ENCODE measurements around the gene ARHGEF26. TPM values are rescaled to one million over a fixed set of nuclear protein-coding genes. Genes with fewer than 3 reads are reported as not detected.

Gene ARHGEF26
- total and polyA plus RNA-seq, 9 donors, result 9.4 to 20.1 (median 12.2) TPM

DNA sequence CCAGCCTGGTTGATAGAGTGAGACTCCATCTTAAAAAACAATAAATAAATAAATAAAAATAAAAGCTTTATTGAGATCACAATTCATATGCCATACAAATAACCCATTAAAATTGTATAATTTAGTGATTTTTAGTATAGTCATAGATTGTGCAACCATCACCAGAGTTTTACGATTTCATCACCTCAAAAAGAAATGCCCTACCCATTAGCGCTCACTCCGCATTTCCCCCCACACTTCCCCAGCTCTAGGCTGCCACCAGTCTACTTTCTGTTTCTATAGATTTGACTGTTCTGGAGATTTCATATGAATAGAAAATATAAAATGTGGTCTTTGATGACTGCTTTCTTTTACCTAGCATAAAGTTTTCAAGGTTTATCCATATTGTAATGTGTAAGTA is 57.0 kb downstream of the ARHGEF26 start:
- DNase-seq, result no peak
- Histone ChIP-seq H3K36me3 (ENCODE audit: control insufficient read depth, insufficient read depth, low read length) (no peaks in the 10 kb centered on the region), H3K27ac (ENCODE audit: low read length) (no peak overlapping the region), H3K4me3 (ENCODE audit: low read length) (no peak overlapping the region), H3K4me1 (ENCODE audit: control insufficient read depth, insufficient read depth, low read length) (peaks cover 2% of the 10 kb centered on the region), H3K9me3 (replicated peaks; ENCODE audit: control insufficient read depth, low read depth, low read length) (no peaks in the 10 kb centered on the region), H3K27me3 (ENCODE audit: control insufficient read depth, insufficient read depth, low read length) (no peaks in the 10 kb centered on the region)
- no CpG with 5 or more reads among the region's 3 CpGs for WGBS (ENCODE audit: insufficient coverage)

DNA sequence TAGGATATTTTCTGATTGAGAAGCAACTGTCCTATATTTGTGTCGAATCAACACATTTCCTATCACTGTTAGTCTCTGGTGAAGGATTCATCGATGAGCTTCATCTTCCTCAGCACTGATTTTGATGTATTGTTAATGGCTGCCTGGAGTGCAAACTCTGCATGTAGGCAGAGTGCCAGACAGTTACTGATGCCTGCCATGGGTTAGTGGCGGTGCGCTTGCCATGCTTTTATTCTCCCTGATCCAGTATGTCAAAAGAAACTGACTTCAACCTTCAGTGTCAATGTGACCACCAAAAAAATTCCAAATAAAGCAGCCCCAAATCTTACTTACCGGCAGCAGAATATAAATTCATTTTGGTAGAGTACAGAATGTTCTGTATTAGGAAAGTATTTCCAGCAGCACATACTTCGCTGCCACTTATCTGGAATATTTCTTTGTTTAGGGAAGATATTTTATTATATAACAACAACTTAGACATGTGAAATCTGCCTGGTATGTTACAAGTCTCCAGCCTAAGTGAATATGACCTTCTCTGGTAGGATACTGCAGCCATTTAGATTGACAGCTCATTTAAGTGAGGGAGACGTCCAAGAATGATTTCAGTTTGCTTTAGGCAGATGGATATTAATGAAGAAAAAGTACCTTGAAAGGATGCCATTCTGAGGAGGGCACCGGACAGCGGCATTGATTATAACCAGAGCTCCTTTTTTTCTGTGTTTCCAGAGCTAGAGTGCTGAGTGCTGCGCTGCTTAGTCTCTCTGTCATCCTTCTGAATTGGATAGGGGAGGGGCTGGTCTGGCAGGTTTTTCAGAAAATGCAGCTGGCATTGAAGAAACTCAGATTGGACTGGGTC is 59.9 kb downstream of the ARHGEF26 start:
- H3K4me1 ChIP-seq (ENCODE audit: control insufficient read depth, insufficient read depth, low read length), result peaks cover 2% of the 10 kb centered on the region
- 66% methylated on average over 4 of the region's 10 CpGs for WGBS (ENCODE audit: insufficient coverage)
- DNase-seq, result no peak
- H3K36me3 ChIP-seq (ENCODE audit: control insufficient read depth, insufficient read depth, low read length), result no peaks in the 10 kb centered on the region
- H3K27me3 ChIP-seq (ENCODE audit: control insufficient read depth, insufficient read depth, low read length), result no peaks in the 10 kb centered on the region
- no peak overlapping the region for H3K27ac ChIP-seq (ENCODE audit: low read length)
- no peaks in the 10 kb centered on the region for H3K9me3 ChIP-seq (replicated peaks; ENCODE audit: control insufficient read depth, low read depth, low read length)
- H3K4me3 ChIP-seq (ENCODE audit: low read length), result no peak overlapping the region

DNA sequence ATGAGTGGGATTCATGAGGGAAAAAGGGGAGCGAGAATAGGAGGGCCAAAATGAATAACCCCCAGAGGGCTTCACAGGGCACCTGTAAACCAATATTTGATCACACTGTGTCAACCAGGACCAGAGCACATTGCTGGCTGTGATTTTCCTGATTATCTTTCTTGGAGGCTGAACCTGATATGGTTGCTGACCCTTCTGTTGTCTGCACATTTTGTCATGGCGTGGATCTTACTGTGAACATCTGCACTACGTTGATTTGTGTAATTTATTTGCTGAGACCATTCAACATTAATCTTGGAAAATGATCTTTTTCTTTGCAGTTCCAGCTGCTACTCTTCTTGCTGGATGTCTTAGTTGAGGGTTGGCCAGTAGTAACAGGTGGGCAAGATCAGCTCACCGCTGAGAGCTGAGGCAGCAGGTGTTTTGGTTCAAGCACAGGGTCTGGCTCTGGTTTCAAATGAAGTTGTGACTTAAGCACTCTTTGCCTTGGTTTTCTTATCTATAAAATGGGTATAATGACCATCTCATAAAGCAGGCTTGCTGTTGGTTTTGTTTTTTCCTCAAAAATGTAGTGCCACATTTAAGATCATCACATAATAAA is 61.2 kb downstream of the ARHGEF26 start:
- no peaks in the 10 kb centered on the region for H3K9me3 ChIP-seq (replicated peaks; ENCODE audit: control insufficient read depth, low read depth, low read length)
- no peak overlapping the region for H3K27ac ChIP-seq (ENCODE audit: low read length)
- no CpG with 5 or more reads among the region's 4 CpGs for WGBS (ENCODE audit: insufficient coverage)
- DNase-seq, result no peak
- no peaks in the 10 kb centered on the region for H3K4me1 ChIP-seq (ENCODE audit: control insufficient read depth, insufficient read depth, low read length)
- no peaks in the 10 kb centered on the region for H3K27me3 ChIP-seq (ENCODE audit: control insufficient read depth, insufficient read depth, low read length)
- no peaks in the 10 kb centered on the region for H3K36me3 ChIP-seq (ENCODE audit: control insufficient read depth, insufficient read depth, low read length)
- H3K4me3 ChIP-seq (ENCODE audit: low read length), result no peak overlapping the region

DNA sequence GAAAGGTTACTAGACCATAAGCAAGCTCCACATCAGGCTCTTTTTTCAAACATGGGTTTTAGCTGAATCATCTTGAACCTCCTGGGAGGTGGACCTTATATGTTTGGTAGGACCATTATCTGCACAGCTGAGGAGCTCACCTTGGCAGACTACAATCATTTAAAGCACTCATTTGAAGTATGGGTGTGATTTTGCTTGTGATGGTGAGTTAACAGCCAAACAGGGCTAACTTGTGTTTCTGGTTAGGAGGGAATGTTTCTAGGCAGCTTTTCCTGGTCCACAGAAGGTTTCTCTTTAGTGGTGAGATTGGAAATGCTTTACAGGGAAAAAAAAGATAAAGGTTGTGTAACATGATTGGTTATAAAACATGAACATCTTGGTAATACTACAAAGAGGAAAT is 61.8 kb downstream of the ARHGEF26 start:
- Histone ChIP-seq H3K27me3 (ENCODE audit: control insufficient read depth, insufficient read depth, low read length) (no peaks in the 10 kb centered on the region), H3K4me3 (ENCODE audit: low read length) (no peak overlapping the region), H3K27ac (ENCODE audit: low read length) (no peak overlapping the region), H3K4me1 (ENCODE audit: control insufficient read depth, insufficient read depth, low read length) (no peaks in the 10 kb centered on the region), H3K36me3 (ENCODE audit: control insufficient read depth, insufficient read depth, low read length) (no peaks in the 10 kb centered on the region), H3K9me3 (replicated peaks; ENCODE audit: control insufficient read depth, low read depth, low read length) (no peaks in the 10 kb centered on the region)
- DNase-seq, result no peak

DNA sequence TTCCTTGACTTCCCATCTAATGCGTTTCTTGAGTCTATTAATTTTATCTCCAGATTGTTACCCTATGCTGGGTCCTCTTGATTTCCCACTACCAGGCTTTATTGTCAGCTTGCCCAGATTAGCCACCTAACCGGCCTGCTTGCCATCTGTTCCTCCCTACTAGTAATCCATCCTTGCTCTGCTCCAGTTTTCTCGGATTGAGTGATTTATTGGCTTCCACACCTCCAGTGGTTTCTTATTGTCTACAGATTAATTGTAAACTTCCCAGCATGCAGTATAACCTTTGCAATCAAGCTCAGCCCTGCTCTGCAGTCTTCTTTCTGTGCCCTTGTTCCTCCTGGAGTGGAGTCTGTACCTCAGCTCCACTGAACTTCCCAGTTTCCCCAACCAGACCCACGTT is 63.4 kb downstream of the ARHGEF26 start:
- no peaks in the 10 kb centered on the region for H3K9me3 ChIP-seq (replicated peaks; ENCODE audit: control insufficient read depth, low read depth, low read length)

DNA sequence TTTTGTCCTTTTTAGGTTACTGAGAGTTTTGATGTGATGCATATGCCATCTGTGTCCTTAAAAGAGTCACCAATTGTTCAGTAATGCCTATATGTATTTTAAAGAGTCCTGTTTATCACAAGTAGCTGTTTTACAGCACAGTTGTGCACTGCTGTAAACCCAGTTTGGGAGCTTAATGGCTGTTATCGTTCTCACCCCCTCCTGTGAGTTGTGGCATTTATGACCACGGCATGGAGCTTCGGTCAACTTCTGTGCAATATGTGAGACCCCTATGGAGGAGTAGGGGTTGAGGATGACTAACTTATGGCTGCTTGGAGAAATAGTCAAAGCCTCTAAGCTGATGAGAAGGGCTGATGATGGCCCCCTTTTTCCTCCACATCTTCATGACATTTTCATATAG is 67.2 kb downstream of the ARHGEF26 start:
- no peak overlapping the region for H3K27ac ChIP-seq (ENCODE audit: low read length)
- no CpG with 5 or more reads among the region's 3 CpGs for WGBS (ENCODE audit: insufficient coverage)
- no peaks in the 10 kb centered on the region for H3K27me3 ChIP-seq (ENCODE audit: control insufficient read depth, insufficient read depth, low read length)
- no peak overlapping the region for H3K4me3 ChIP-seq (ENCODE audit: low read length)
- no peak for DNase-seq
- no peaks in the 10 kb centered on the region for H3K4me1 ChIP-seq (ENCODE audit: control insufficient read depth, insufficient read depth, low read length)
- H3K36me3 ChIP-seq (ENCODE audit: control insufficient read depth, insufficient read depth, low read length), result peaks cover 7% of the 10 kb centered on the region
- H3K9me3 ChIP-seq (replicated peaks; ENCODE audit: control insufficient read depth, low read depth, low read length), result no peaks in the 10 kb centered on the region

More for the DNA sequence above, 63.4 kb downstream of the ARHGEF26 start:
- Histone ChIP-seq H3K27ac (ENCODE audit: low read length) (no peak overlapping the region), H3K4me3 (ENCODE audit: low read length) (no peak overlapping the region), H3K4me1 (ENCODE audit: control insufficient read depth, insufficient read depth, low read length) (no peaks in the 10 kb centered on the region), H3K36me3 (ENCODE audit: control insufficient read depth, insufficient read depth, low read length) (peaks cover 3% of the 10 kb centered on the region), H3K27me3 (ENCODE audit: control insufficient read depth, insufficient read depth, low read length) (no peaks in the 10 kb centered on the region)
- 85% methylated on average over 4 of the region's 4 CpGs for WGBS (ENCODE audit: insufficient coverage)
- DNase-seq, result no peak

DNA sequence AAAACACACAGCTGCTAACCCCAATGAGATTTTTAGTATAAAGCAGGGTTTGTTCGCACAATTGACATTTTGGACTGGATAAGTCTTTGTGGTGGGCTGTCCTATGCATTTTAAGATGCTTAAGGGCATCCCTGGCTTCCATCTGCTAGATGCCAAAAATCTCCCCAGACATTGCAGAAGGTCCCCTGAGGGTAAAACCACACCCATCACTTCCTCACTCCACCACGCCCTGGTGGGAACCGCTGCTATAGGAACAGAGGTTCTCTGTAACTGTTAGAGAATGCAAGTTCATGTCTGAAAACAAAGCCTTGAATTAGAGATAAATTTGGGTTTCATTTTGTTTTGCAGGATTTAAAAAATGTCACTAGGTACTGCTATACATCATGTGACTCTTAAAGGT is 67.7 kb downstream of the ARHGEF26 start:
- Histone ChIP-seq H3K36me3 (ENCODE audit: control insufficient read depth, insufficient read depth, low read length) (peaks cover 7% of the 10 kb centered on the region), H3K9me3 (replicated peaks; ENCODE audit: control insufficient read depth, low read depth, low read length) (no peaks in the 10 kb centered on the region)
- WGBS (ENCODE audit: insufficient coverage), result no CpG with 5 or more reads among the region's 3 CpGs

DNA sequence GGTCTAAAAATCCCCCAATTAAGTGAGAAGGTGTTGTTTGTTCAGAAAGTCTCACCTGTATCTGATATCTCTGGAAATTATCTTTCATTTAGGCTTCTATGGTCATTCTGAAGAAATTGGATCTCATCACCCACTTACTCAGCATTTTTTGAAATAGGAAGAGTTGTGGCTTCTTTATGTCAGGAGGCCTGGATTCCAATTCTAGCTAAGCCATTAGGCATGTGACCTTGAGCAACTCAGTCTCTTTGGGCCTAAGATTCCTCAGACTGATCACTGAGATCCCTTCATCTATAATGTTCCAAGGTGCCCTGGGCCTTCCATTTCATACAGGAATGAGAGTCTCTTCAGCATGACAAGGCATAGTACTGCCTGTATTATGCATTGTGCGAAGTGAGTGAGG is 70.3 kb downstream of the ARHGEF26 start:
- peaks cover 16% of the 10 kb centered on the region for H3K36me3 ChIP-seq (ENCODE audit: control insufficient read depth, insufficient read depth, low read length)
- no peak overlapping the region for H3K4me3 ChIP-seq (ENCODE audit: low read length)
- 100% methylated on average over 1 of the region's 1 CpG for WGBS (ENCODE audit: insufficient coverage)
- H3K27me3 ChIP-seq (ENCODE audit: control insufficient read depth, insufficient read depth, low read length), result no peaks in the 10 kb centered on the region
- DNase-seq, result no peak
- no peaks in the 10 kb centered on the region for H3K4me1 ChIP-seq (ENCODE audit: control insufficient read depth, insufficient read depth, low read length)
- H3K9me3 ChIP-seq (replicated peaks; ENCODE audit: control insufficient read depth, low read depth, low read length), result no peaks in the 10 kb centered on the region
- no peak overlapping the region for H3K27ac ChIP-seq (ENCODE audit: low read length)

More for the DNA sequence above, 67.7 kb downstream of the ARHGEF26 start:
- H3K27ac ChIP-seq (ENCODE audit: low read length), result no peak overlapping the region
- H3K4me3 ChIP-seq (ENCODE audit: low read length), result no peak overlapping the region
- no peaks in the 10 kb centered on the region for H3K27me3 ChIP-seq (ENCODE audit: control insufficient read depth, insufficient read depth, low read length)
- DNase-seq, result no peak
- H3K4me1 ChIP-seq (ENCODE audit: control insufficient read depth, insufficient read depth, low read length), result no peaks in the 10 kb centered on the region

DNA sequence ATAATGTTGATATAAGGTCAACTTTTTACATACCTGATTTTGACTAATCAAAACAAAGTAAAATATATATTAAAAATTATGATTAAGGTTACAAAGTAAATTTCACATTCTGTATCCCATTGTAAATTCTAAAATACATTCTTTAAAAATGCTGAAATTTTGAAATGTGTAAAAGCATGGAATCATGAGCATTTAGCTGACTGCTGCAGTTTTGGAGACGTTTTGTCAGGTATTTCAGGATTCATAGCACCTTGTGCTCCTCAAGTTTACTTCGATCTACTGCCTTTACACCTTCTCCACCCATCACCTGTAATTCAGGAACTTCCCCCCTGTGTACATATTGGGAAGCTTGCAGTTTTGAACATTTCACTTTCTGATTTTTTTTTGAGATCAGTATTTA is 71.0 kb downstream of the ARHGEF26 start:
- Histone ChIP-seq H3K9me3 (replicated peaks; ENCODE audit: control insufficient read depth, low read depth, low read length) (no peaks in the 10 kb centered on the region), H3K36me3 (ENCODE audit: control insufficient read depth, insufficient read depth, low read length) (peaks cover 16% of the 10 kb centered on the region), H3K27me3 (ENCODE audit: control insufficient read depth, insufficient read depth, low read length) (no peaks in the 10 kb centered on the region), H3K4me3 (ENCODE audit: low read length) (no peak overlapping the region), H3K27ac (ENCODE audit: low read length) (no peak overlapping the region), H3K4me1 (ENCODE audit: control insufficient read depth, insufficient read depth, low read length) (no peaks in the 10 kb centered on the region)
- no CpG with 5 or more reads among the region's 2 CpGs for WGBS (ENCODE audit: insufficient coverage)
- DNase-seq, result no peak

DNA sequence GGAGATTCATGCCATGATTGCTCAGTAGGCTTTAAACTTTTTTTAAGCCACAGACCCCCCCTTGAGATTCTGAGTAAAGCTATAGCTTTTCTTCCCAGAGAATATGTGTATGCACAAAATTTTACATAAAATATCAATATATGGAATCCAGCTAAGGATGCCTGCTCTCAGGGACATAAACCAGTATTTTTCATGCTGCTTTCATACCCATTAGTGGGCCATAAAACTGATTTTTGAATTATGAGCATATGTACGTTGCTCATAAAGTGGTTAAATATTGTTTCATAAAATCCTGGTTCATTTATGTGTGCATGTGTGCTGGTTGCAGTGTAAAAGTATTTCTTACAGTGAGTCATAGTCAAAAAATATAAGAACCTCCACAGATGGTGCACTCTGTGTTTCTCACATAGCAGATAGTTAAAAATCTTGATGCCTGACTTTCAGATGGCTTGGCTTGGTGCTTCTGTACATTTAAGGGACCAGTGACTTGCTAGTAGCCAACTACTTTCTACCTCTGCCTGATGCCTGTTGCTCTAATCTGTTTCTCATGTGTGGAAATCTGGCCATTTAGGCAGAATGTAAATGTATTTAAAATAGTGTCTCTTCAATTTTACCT is 71.9 kb downstream of the ARHGEF26 start:
- peak; percentile 52 for DNase-seq
- Histone ChIP-seq H3K27me3 (ENCODE audit: control insufficient read depth, insufficient read depth, low read length) (no peaks in the 10 kb centered on the region), H3K9me3 (replicated peaks; ENCODE audit: control insufficient read depth, low read depth, low read length) (no peaks in the 10 kb centered on the region), H3K4me1 (ENCODE audit: control insufficient read depth, insufficient read depth, low read length) (no peaks in the 10 kb centered on the region), H3K4me3 (ENCODE audit: low read length) (no peak overlapping the region), H3K36me3 (ENCODE audit: control insufficient read depth, insufficient read depth, low read length) (peaks cover 16% of the 10 kb centered on the region), H3K27ac (ENCODE audit: low read length) (no peak overlapping the region)
- no CpG with 5 or more reads among the region's 1 CpG for WGBS (ENCODE audit: insufficient coverage)

All from muscle of leg (tissue), 11 donors.